Measurements from ENCODE around the gene PRPF19. TPM values are rescaled to one million over a fixed set of nuclear protein-coding genes. Genes with fewer than 3 reads are reported as not detected.

PRPF19 gene
- total RNA-seq, 1 experiment from 2014 or later, result 204 TPM

GRCh38 chr11:60945295-60945667 is 38.9 kb upstream of the PRPF19 start:
- Histone ChIP-seq H3K27me3 (replicated peaks; ENCODE audit: insufficient read depth, low read depth, low read length, poor library complexity) (no peaks in the 10 kb centered on the region), H3K27ac (ENCODE audit: low read depth, low read length, poor library complexity, severe bottlenecking) (no peak overlapping the region), H3K4me1 (ENCODE audit: insufficient read depth, low read length, poor library complexity, severe bottlenecking) (no peaks in the 10 kb centered on the region), H3K4me3 (ENCODE audit: low read depth, low read length, poor library complexity, severe bottlenecking) (no peak overlapping the region), H3K9me3 (ENCODE audit: low read depth, low read length, poor library complexity, severe bottlenecking) (no peaks in the 10 kb centered on the region), H3K36me3 (ENCODE audit: insufficient read depth, low read length, poor library complexity, severe bottlenecking) (no peaks in the 10 kb centered on the region)
- TF ChIP-seq EZH2 (IDR thresholded peaks at IDR 0.05; ENCODE audit: borderline replicate concordance, low read depth, low read length, poor library complexity, severe bottlenecking) (no peak), CTCF (conservative IDR thresholded peaks at IDR 0.05; ENCODE audit: low read depth, low read length) (no peak)
- intact Hi-C loops (cut with micrococcal nuclease; ENCODE audit: unreplicated experiment), result no loop called here
- BruUV-seq (replicated peaks), result no TSS peak
- DNase-seq (ENCODE audit: low spot score), result no peak
- CTCF ChIA-PET, result no interaction called here
- POLR2A ChIA-PET (ENCODE audit: low non-redundant PET), result no interaction called here

- Histone ChIP-seq H3K27ac (ENCODE audit: low read depth, low read length, poor library complexity, severe bottlenecking) (no peak overlapping the region), H3K27me3 (replicated peaks; ENCODE audit: insufficient read depth, low read depth, low read length, poor library complexity) (no peaks in the 10 kb centered on the region), H3K4me1 (ENCODE audit: insufficient read depth, low read length, poor library complexity, severe bottlenecking) (no peaks in the 10 kb centered on the region), H3K9me3 (ENCODE audit: low read depth, low read length, poor library complexity, severe bottlenecking) (no peaks in the 10 kb centered on the region), H3K4me3 (ENCODE audit: low read depth, low read length, poor library complexity, severe bottlenecking) (no peak overlapping the region), H3K36me3 (ENCODE audit: insufficient read depth, low read length, poor library complexity, severe bottlenecking) (no peaks in the 10 kb centered on the region)
- intact Hi-C loops (cut with micrococcal nuclease; ENCODE audit: unreplicated experiment), result no loop called here
- no TSS peak for BruUV-seq (replicated peaks)
- DNase-seq (ENCODE audit: low spot score), result no peak
- ChIA-PET POLR2A (ENCODE audit: low non-redundant PET) (no interaction called here), CTCF (no interaction called here)
- TF ChIP-seq CTCF (conservative IDR thresholded peaks at IDR 0.05; ENCODE audit: low read depth, low read length) (peak; percentile 35; the same call in 1 of the 2 replicates), EZH2 (IDR thresholded peaks at IDR 0.05; ENCODE audit: borderline replicate concordance, low read depth, low read length, poor library complexity, severe bottlenecking) (no peak)
These were observed 38.3 kb upstream of the PRPF19 start for GRCh38 chr11:60944490-60945294.

GRCh38 chr11:60942970-60943565 is 36.7 kb upstream of the PRPF19 start:
- Histone ChIP-seq H3K4me3 (ENCODE audit: low read depth, low read length, poor library complexity, severe bottlenecking) (no peak overlapping the region), H3K9me3 (ENCODE audit: low read depth, low read length, poor library complexity, severe bottlenecking) (no peaks in the 10 kb centered on the region), H3K4me1 (ENCODE audit: insufficient read depth, low read length, poor library complexity, severe bottlenecking) (no peaks in the 10 kb centered on the region), H3K36me3 (ENCODE audit: insufficient read depth, low read length, poor library complexity, severe bottlenecking) (no peaks in the 10 kb centered on the region), H3K27ac (ENCODE audit: low read depth, low read length, poor library complexity, severe bottlenecking) (no peak overlapping the region), H3K27me3 (replicated peaks; ENCODE audit: insufficient read depth, low read depth, low read length, poor library complexity) (no peaks in the 10 kb centered on the region)
- no TSS peak for BruUV-seq (replicated peaks)
- no peak for TF ChIP-seq CTCF (conservative IDR thresholded peaks at IDR 0.05; ENCODE audit: low read depth, low read length)
- no peak for TF ChIP-seq EZH2 (IDR thresholded peaks at IDR 0.05; ENCODE audit: borderline replicate concordance, low read depth, low read length, poor library complexity, severe bottlenecking)
- CTCF ChIA-PET, result no interaction called here
- intact Hi-C loops (cut with micrococcal nuclease; ENCODE audit: unreplicated experiment), result no loop called here
- POLR2A ChIA-PET (ENCODE audit: low non-redundant PET), result no interaction called here
- peak; percentile 45 for DNase-seq (ENCODE audit: low spot score)

Measured in A673 (cell line).